PC-9 (cell line): ENCODE results near the gene TRMT1. TPM values are rescaled to one million over a fixed set of nuclear protein-coding genes. Genes with fewer than 3 reads are reported as not detected.

Experiments used
- BruUV-seq: library from RNA; stranded (reverse); fragments of 400-500 nt; replicated peaks from 2 replicates; lab custom pipeline; 2021; lab: Mats Ljungman, UMichigan
- CTCF ChIA-PET: fragments of 300-600 bp; sonication (Branson Sonifier 250); formaldehyde crosslinking; loops from one replicate; lab custom pipeline; 2022; ENCODE audit warnings: antibody characterized with exemption; lab: Charles Lee
- POLR2A ChIA-PET: fragments of 300-600 bp; sonication (Branson Sonifier 250); formaldehyde crosslinking; loops from one replicate; lab custom pipeline; 2022; ENCODE audit warnings: antibody characterized with exemption; ENCODE audit not compliant: unreplicated experiment; lab: Charles Lee
- DNase-seq, 2 experiments: peaks; one replicate each; pipeline versions ENCODE4 v3.0.0 to v3.0.0-alpha.2; 2015 to 2022; ENCODE audit warnings: mixed read lengths in 1 of 2
- H2AFZ ChIP-seq: fragments of 200-600 bp; sonication (generic); 2 replicates; pipeline ENCODE4 v1.8.1; 2017; ENCODE audit warnings: antibody characterized with exemption
- H3F3A ChIP-seq: fragments of 200-600 bp; sonication (generic); 2 replicates; pipeline ENCODE4 v1.8.1; 2017; ENCODE audit warnings: antibody characterized with exemption, mild to moderate bottlenecking, low read depth; ENCODE audit not compliant: insufficient read depth
- H3K27ac ChIP-seq: fragments of 200-600 bp; sonication (generic); 2 replicates; pipeline ENCODE4 v1.6.1; 2016; ENCODE audit warnings: mixed run types
- H3K27me3 ChIP-seq: fragments of 200-600 bp; sonication (generic); 2 replicates; pipeline ENCODE4 v1.6.1; 2016; ENCODE audit warnings: low read depth, mixed run types; ENCODE audit not compliant: insufficient read depth
- H3K36me3 ChIP-seq: fragments of 200-600 bp; sonication (generic); 2 replicates; pipeline ENCODE4 v1.6.1; 2016; ENCODE audit warnings: low read depth, mixed run types
- H3K4me1 ChIP-seq: fragments of 200-600 bp; sonication (generic); replicated peaks from 2 replicates; pipeline ENCODE4 v1.6.1; 2016; ENCODE audit warnings: mixed run types; ENCODE audit not compliant: insufficient read depth
- H3K4me2 ChIP-seq: fragments of 200-600 bp; sonication (generic); 2 replicates; pipeline ENCODE4 v1.6.1; 2017; ENCODE audit warnings: mixed run types
- H3K4me3 ChIP-seq: fragments of 200-600 bp; sonication (generic); 2 replicates; pipeline ENCODE4 v1.6.1; 2016; ENCODE audit warnings: mixed run types
- H3K79me2 ChIP-seq: fragments of 200-600 bp; sonication (generic); 2 replicates; pipeline ENCODE4 v1.6.1; 2017; ENCODE audit warnings: low read depth, mixed run types
- H3K9me2 ChIP-seq: fragments of 200-600 bp; sonication (generic); 2 replicates; pipeline ENCODE4 v1.8.1; 2017; ENCODE audit warnings: mild to moderate bottlenecking; ENCODE audit not compliant: insufficient read depth
- H3K9me3 ChIP-seq: fragments of 200-600 bp; sonication (generic); 2 replicates; pipeline ENCODE4 v1.8.1; 2016; ENCODE audit warnings: low read depth; ENCODE audit not compliant: insufficient read depth
- H4K20me1 ChIP-seq: fragments of 200-600 bp; sonication (generic); 2 replicates; pipeline ENCODE4 v1.8.1; 2017; ENCODE audit not compliant: insufficient read depth
- CTCF ChIP-seq: fragments of 200-600 bp; sonication (generic); conservative IDR thresholded peaks from 2 replicates; pipeline ENCODE4 v1.6.1; 2017; ENCODE audit warnings: mixed run types, antibody characterized with exemption, mild to moderate bottlenecking, moderate library complexity
- EZH2 ChIP-seq: fragments of 200-600 bp; sonication (generic); IDR thresholded peaks from 2 replicates; pipeline ENCODE4 v1.8.0; 2017; ENCODE audit warnings: antibody characterized with exemption, low read depth
- intact Hi-C: fragments of 100-400 bp; cut with micrococcal nuclease; formaldehyde crosslinking; loops from one replicate; pipeline ENCODE4 v1.10.0; 2022; ENCODE audit not compliant: unreplicated experiment
- total RNA-seq: library from RNA; stranded (reverse); gene quantifications from 2 replicates; pipeline ENCODE4 v1.2.3, GENCODE V29; 2021

The TRMT1 gene
- total RNA-seq, 1 experiment from 2014 or later = 44.1 TPM

- ChIA-PET POLR2A (no interaction called here), CTCF (no interaction called here)
- TF ChIP-seq EZH2 (no peak), CTCF (no peak)
- no peaks in the 10 kb centered on the region for H3K27me3 ChIP-seq
- peaks cover 5% of the 10 kb centered on the region; the same call in 1 of the 2 replicates for H3F3A ChIP-seq
- intact Hi-C loops = no loop called here
- H3K36me3 ChIP-seq = no peaks in the 10 kb centered on the region
- H3K79me2 ChIP-seq = no peaks in the 10 kb centered on the region
- no TSS peak for BruUV-seq
- H3K9me2 ChIP-seq = no peaks in the 10 kb centered on the region
- DNase-seq = no peak
- 0 out of 2 replicates have a peak, but pooled peaks cover 9% of the 10 kb centered on the region for H3K4me1 ChIP-seq
- H3K4me2 ChIP-seq = no peak overlapping the region
- no peaks in the 10 kb centered on the region for H3K9me3 ChIP-seq
- no peak overlapping the region for H3K4me3 ChIP-seq
- no peak overlapping the region for H2AFZ ChIP-seq
- no peaks in the 10 kb centered on the region for H4K20me1 ChIP-seq
- H3K27ac ChIP-seq = no peak overlapping the region
These were observed 24.4 kb downstream of the TRMT1 start for GRCh38 chr19:13092158-13092543.

DNA sequence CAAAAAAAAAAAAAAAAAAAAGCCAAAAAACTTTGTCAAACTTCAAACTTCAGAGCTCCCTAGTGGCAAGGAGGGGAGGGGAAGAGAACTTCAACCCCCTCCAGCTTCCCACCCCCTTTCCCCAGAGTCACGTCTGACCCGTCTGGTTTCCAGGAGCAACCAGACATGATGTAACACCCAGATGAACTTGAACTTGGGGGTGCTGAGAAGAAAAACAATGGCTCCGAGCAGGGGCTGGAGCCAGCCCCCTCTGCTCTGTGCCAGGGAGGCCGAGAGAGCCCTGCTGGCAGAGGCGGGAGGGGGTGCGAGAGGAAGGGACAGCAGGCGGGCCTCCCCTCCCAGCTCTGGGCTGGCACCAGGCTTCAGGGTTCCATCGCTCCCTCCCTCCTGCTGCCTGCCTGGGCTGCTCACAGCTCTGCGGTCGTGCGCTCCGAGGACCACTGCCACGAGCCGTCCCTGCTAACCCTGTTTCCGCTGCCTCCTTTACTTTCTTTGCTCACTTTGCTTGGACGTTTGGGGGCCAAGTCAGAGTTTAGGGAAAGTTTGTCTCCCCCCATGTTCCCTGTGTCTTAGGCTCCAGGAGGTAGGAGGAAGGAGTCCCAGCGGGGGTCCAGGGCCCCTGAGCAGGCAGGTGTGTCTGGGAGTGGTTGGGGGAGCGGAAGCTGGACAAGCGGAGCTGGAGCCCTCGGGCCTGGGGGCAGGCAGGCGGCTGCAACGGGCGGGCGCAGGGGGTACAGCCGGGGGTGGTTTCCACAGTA lies 25.0 kb downstream of the TRMT1 start:
- Histone ChIP-seq H3K27ac (no peak overlapping the region), H3K27me3 (no peaks in the 10 kb centered on the region), H3K9me2 (no peaks in the 10 kb centered on the region), H3K9me3 (no peaks in the 10 kb centered on the region), H3K4me3 (no peak overlapping the region), H3F3A (peaks cover 5% of the 10 kb centered on the region; the same call in 1 of the 2 replicates), H3K4me2 (no peak overlapping the region), H3K36me3 (no peaks in the 10 kb centered on the region), H2AFZ (no peak overlapping the region), H3K4me1 (0 out of 2 replicates have a peak, but pooled peaks cover 9% of the 10 kb centered on the region), H4K20me1 (no peaks in the 10 kb centered on the region), H3K79me2 (no peaks in the 10 kb centered on the region)
- POLR2A ChIA-PET = interaction anchor here (0.6 kb wide), 1 partner anchor 128 kb away, joined by 8 read pairs; no protein-coding TSS in a partner anchor
- intact Hi-C loops = no loop called here
- CTCF ChIA-PET = interaction anchor here (0.7 kb wide), 1 partner anchor 34 kb away, joined by 13 read pairs; no protein-coding TSS in a partner anchor
- BruUV-seq = no TSS peak
- TF ChIP-seq EZH2 (no peak), CTCF (no peak)
- DNase-seq = no peak

GRCh38 chr19:13090511-13091231 lies 25.9 kb downstream of the TRMT1 start:
- 0 out of 2 replicates have a peak, but pooled peaks cover 3% of the 10 kb centered on the region for H3K4me1 ChIP-seq
- no peak overlapping the region for H2AFZ ChIP-seq
- no peaks in the 10 kb centered on the region for H3K9me3 ChIP-seq
- intact Hi-C loops = no loop called here
- TF ChIP-seq EZH2 (no peak), CTCF (no peak)
- CTCF ChIA-PET = no interaction called here
- BruUV-seq = no TSS peak
- H3K4me2 ChIP-seq = no peak overlapping the region
- no peak overlapping the region for H3K27ac ChIP-seq
- H3K4me3 ChIP-seq = no peak overlapping the region
- H4K20me1 ChIP-seq = no peaks in the 10 kb centered on the region
- no peaks in the 10 kb centered on the region for H3K79me2 ChIP-seq
- H3K27me3 ChIP-seq = no peaks in the 10 kb centered on the region
- H3F3A ChIP-seq = peaks cover 5% of the 10 kb centered on the region; the same call in 1 of the 2 replicates
- no peak for DNase-seq
- no peaks in the 10 kb centered on the region for H3K9me2 ChIP-seq
- POLR2A ChIA-PET = interaction anchor here (0.6 kb wide), 1 partner anchor 127 kb away, joined by 8 read pairs; no protein-coding TSS in a partner anchor
- H3K36me3 ChIP-seq = no peaks in the 10 kb centered on the region
